CD8-positive, alpha-beta memory T cell (primary cell): ENCODE measurements around the gene CHST7. TPM values are rescaled to one million over a fixed set of nuclear protein-coding genes. Genes with fewer than 3 reads are reported as not detected.

Source experiments
- CTCF ChIA-PET: fragments of 350-600 bp; sonication (Branson Sonifier 250); formaldehyde crosslinking; loops from one replicate; lab custom pipeline; 2021; ENCODE audit warnings: antibody characterized with exemption; lab: Charles Lee
- POLR2A ChIA-PET: fragments of 350-600 bp; sonication (Branson Sonifier 250); formaldehyde crosslinking; loops from one replicate; lab custom pipeline; 2021; ENCODE audit warnings: antibody characterized with exemption; lab: Charles Lee
- DNase-seq, 5 donors: peaks; one replicate each; pipeline versions ENCODE4 v3.0.0 to v3.0.0-alpha.2; 2020 to 2022; ENCODE audit warnings: mixed read lengths in 1 of 5
- H3K27ac ChIP-seq: one replicate; pipeline ENCODE4 v1.7.0; 2013; ENCODE audit warnings: low read depth, mild to moderate bottlenecking, low read length, moderate library complexity
- H3K27me3 ChIP-seq: 2 replicates; pipeline ENCODE4 v1.7.0; 2013; ENCODE audit warnings: low read length, mild to moderate bottlenecking; ENCODE audit not compliant: insufficient read depth, poor library complexity, severe bottlenecking
- H3K36me3 ChIP-seq: 2 replicates; pipeline ENCODE4 v1.7.0; 2013; ENCODE audit warnings: mild to moderate bottlenecking, low read length, moderate library complexity; ENCODE audit not compliant: insufficient read depth
- H3K4me1 ChIP-seq: 2 replicates; pipeline ENCODE4 v1.7.0; 2013; ENCODE audit warnings: mild to moderate bottlenecking, low read length, moderate library complexity; ENCODE audit not compliant: insufficient read depth
- H3K4me3 ChIP-seq: 2 replicates; pipeline ENCODE4 v1.7.0; 2013; ENCODE audit warnings: mild to moderate bottlenecking, low read length
- H3K9me3 ChIP-seq: 2 replicates; pipeline ENCODE4 v1.7.0; 2013; ENCODE audit warnings: mild to moderate bottlenecking, low read length
- H3K27ac Mint-ChIP-seq, 8 donors: one replicate each; pipeline ENCODE4 v1.8.0; 2020 to 2021; ENCODE audit warnings: mixed read lengths in 8 of 8, mild to moderate bottlenecking in 6 of 8, inconsistent platforms in 3 of 8, moderate library complexity in 3 of 8
- H3K27me3 Mint-ChIP-seq, 2 donors: one replicate each; pipeline ENCODE4 v1.8.0; 2020 to 2021; ENCODE audit warnings: mixed read lengths in 2 of 2, mild to moderate bottlenecking in 1 of 2, moderate library complexity in 1 of 2
- H3K36me3 Mint-ChIP-seq, 3 donors: one replicate each; pipeline ENCODE4 v1.8.0; 2020 to 2021; ENCODE audit warnings: mixed read lengths in 3 of 3, inconsistent platforms in 1 of 3, mild to moderate bottlenecking in 1 of 3
- H3K4me1 Mint-ChIP-seq, 3 donors: one replicate each; pipeline ENCODE4 v1.8.0; 2020 to 2021; ENCODE audit warnings: mixed read lengths in 3 of 3, inconsistent platforms in 1 of 3, mild to moderate bottlenecking in 1 of 3
- H3K4me3 Mint-ChIP-seq, 7 donors: one replicate each; pipeline ENCODE4 v1.8.0; 2020 to 2021; ENCODE audit warnings: mixed read lengths in 7 of 7, mild to moderate bottlenecking in 6 of 7, moderate library complexity in 4 of 7, inconsistent platforms in 2 of 7
- H3K9me3 Mint-ChIP-seq, 5 donors: one replicate each; pipeline ENCODE4 v1.8.0; 2020 to 2022; ENCODE audit warnings: mixed read lengths in 5 of 5, mild to moderate bottlenecking in 3 of 5, moderate library complexity in 2 of 5, inconsistent platforms in 1 of 5
- polyA plus RNA-seq: library from polyadenylated mRNA; unstranded; fragments of 300-500 nt; fragmentation: Illumina TruSeq; gene quantifications from one replicate; pipeline ENCODE4 v1.2.3, GENCODE V29; 2021
- total RNA-seq, 2 experiments: library from RNA; stranded (reverse); gene quantifications; one replicate each; pipeline ENCODE4 v1.2.3, GENCODE V29; 2021

Gene CHST7
- total and polyA plus RNA-seq, 3 experiments from 2014 or later = 3.5 to 8.0 (median 3.9) TPM

GRCh38 chrX:46545111-46546005, 28.2 kb upstream of the CHST7 start, which contains the start of gene ZNF674:
TSS of gene ZNF674 (minus strand) at chrX:46545421. CDS start at chrX:46542087, 3,334 bp downstream.
- peaks cover 0 to 4% of the 10 kb centered on the region in 2 donors for H3K27me3 Mint-ChIP-seq
- ChIA-PET CTCF (no interaction called here), POLR2A (no interaction called here)
- peak within 1 kb of the TSS; percentile 84 to 99 (median 96) for H3K27ac Mint-ChIP-seq
- Histone ChIP-seq H3K9me3 (no peaks in the 10 kb centered on the region), H3K4me1 (peaks cover 25% of the 10 kb centered on the region), H3K4me3 (peak within 1 kb of the TSS; percentile 74), H3K36me3 (no peaks in the 10 kb centered on the region), H3K27me3 (no peaks in the 10 kb centered on the region), H3K27ac (peak within 1 kb of the TSS; percentile 86)
- no peaks in the 10 kb centered on the region for H3K9me3 Mint-ChIP-seq
- H3K4me1 Mint-ChIP-seq = peaks cover 28 to 40% (median 29%) of the 10 kb centered on the region in 3 donors
- H3K4me3 Mint-ChIP-seq = peak within 1 kb of the TSS; percentile 88 to 95 (median 95)
- H3K36me3 Mint-ChIP-seq = peaks cover 0 to 30% (median 2%) of the 10 kb centered on the region in 3 donors
- peak; percentile 90 to 97 (median 92) for DNase-seq

- Mint-ChIP-seq H3K9me3 (no peaks in the 10 kb centered on the region), H3K4me3 (peak overlapping the region in 1 of 7 donors; percentile 9), H3K36me3 (peaks cover 0 to 26% (median 2%) of the 10 kb centered on the region in 3 donors), H3K27me3 (peaks cover 0 to 4% of the 10 kb centered on the region in 2 donors), H3K4me1 (peaks cover 28 to 37% (median 29%) of the 10 kb centered on the region in 3 donors), H3K27ac (peak overlapping the region in 1 of 8 donors; percentile 8)
- Histone ChIP-seq H3K27me3 (no peaks in the 10 kb centered on the region), H3K36me3 (no peaks in the 10 kb centered on the region), H3K4me1 (peaks cover 25% of the 10 kb centered on the region), H3K9me3 (no peaks in the 10 kb centered on the region), H3K4me3 (no peak overlapping the region), H3K27ac (no peak overlapping the region)
- POLR2A ChIA-PET = no interaction called here
- CTCF ChIA-PET = no interaction called here
- no peak for DNase-seq
These were observed 25.7 kb upstream of the CHST7 start for GRCh38 chrX:46547857-46548256.

- no peak overlapping the region for H3K27ac ChIP-seq
- no peaks in the 10 kb centered on the region for H3K9me3 Mint-ChIP-seq
- H3K4me3 Mint-ChIP-seq = no peak overlapping the region
- H3K4me3 ChIP-seq = no peak overlapping the region
- ChIA-PET POLR2A (no interaction called here), CTCF (no interaction called here)
- peaks cover 15% of the 10 kb centered on the region for H3K4me1 ChIP-seq
- H3K27me3 ChIP-seq = no peaks in the 10 kb centered on the region
- DNase-seq = no peak
- peaks cover 14 to 22% (median 18%) of the 10 kb centered on the region in 3 donors for H3K4me1 Mint-ChIP-seq
- H3K27me3 Mint-ChIP-seq = peaks cover 0 to 4% of the 10 kb centered on the region in 2 donors
- H3K36me3 ChIP-seq = no peaks in the 10 kb centered on the region
- peak overlapping the region in 2 of 8 donors; percentile 43 to 45 for H3K27ac Mint-ChIP-seq
- no peaks in the 10 kb centered on the region for H3K9me3 ChIP-seq
- H3K36me3 Mint-ChIP-seq = peaks cover 0 to 25% (median 2%) of the 10 kb centered on the region in 3 donors
These were observed 23.7 kb upstream of the CHST7 start for GRCh38 chrX:46549914-46550313.

- H3K9me3 ChIP-seq = no peaks in the 10 kb centered on the region
- CTCF ChIA-PET = no interaction called here
These were observed 22.0 kb upstream of the CHST7 start for GRCh38 chrX:46551494-46552128.

GRCh38 chrX:46553935-46554334, 19.6 kb upstream of the CHST7 start:
- POLR2A ChIA-PET = no interaction called here
- Histone ChIP-seq H3K27me3 (no peaks in the 10 kb centered on the region), H3K9me3 (no peaks in the 10 kb centered on the region), H3K27ac (no peak overlapping the region), H3K4me1 (no peaks in the 10 kb centered on the region), H3K36me3 (no peaks in the 10 kb centered on the region), H3K4me3 (no peak overlapping the region)
- no peak for DNase-seq
- no peak overlapping the region for H3K27ac Mint-ChIP-seq
- no peak overlapping the region for H3K4me3 Mint-ChIP-seq
- CTCF ChIA-PET = interaction anchor here (1.6 kb wide), 1 partner anchor 22 kb away, joined by 4 read pairs; no protein-coding TSS in a partner anchor
- no peaks in the 10 kb centered on the region for H3K9me3 Mint-ChIP-seq
- H3K4me1 Mint-ChIP-seq = peaks cover 0 to 2% (median 1%) of the 10 kb centered on the region in 3 donors
- peaks cover 0 to 2% of the 10 kb centered on the region in 2 donors for H3K27me3 Mint-ChIP-seq
- H3K36me3 Mint-ChIP-seq = peaks cover 0 to 5% (median 2%) of the 10 kb centered on the region in 3 donors

More at GRCh38 chrX:46551494-46552128, 22.0 kb upstream of the CHST7 start:
- Histone ChIP-seq H3K4me3 (no peak overlapping the region), H3K4me1 (peaks cover 7% of the 10 kb centered on the region), H3K36me3 (no peaks in the 10 kb centered on the region), H3K27ac (no peak overlapping the region), H3K27me3 (no peaks in the 10 kb centered on the region)
- Mint-ChIP-seq H3K4me3 (no peak overlapping the region), H3K36me3 (peaks cover 0 to 14% (median 2%) of the 10 kb centered on the region in 3 donors), H3K4me1 (peaks cover 4 to 11% (median 6%) of the 10 kb centered on the region in 3 donors), H3K27me3 (peaks cover 0 to 2% of the 10 kb centered on the region in 2 donors), H3K9me3 (no peaks in the 10 kb centered on the region), H3K27ac (no peak overlapping the region)
- POLR2A ChIA-PET = no interaction called here
- no peak for DNase-seq

- no peak for DNase-seq
- H3K4me3 ChIP-seq = no peak overlapping the region
- no peak overlapping the region for H3K27ac ChIP-seq
- Mint-ChIP-seq H3K27me3 (peaks cover 0 to 2% of the 10 kb centered on the region in 2 donors), H3K4me3 (no peak overlapping the region), H3K36me3 (peaks cover 0 to 2% (median 1%) of the 10 kb centered on the region in 3 donors), H3K27ac (peak overlapping the region in 1 of 8 donors; percentile 50), H3K9me3 (no peaks in the 10 kb centered on the region), H3K4me1 (no peaks in the 10 kb centered on the region)
- no peaks in the 10 kb centered on the region for H3K4me1 ChIP-seq
- ChIA-PET POLR2A (no interaction called here), CTCF (interaction anchor here (1.0 to 1.6 kb wide), 3 partner anchors 9 to 87 kb away, joined by 3 to 5 read pairs (median 4); no protein-coding TSS in a partner anchor)
- H3K36me3 ChIP-seq = no peaks in the 10 kb centered on the region
- no peaks in the 10 kb centered on the region for H3K9me3 ChIP-seq
- no peaks in the 10 kb centered on the region for H3K27me3 ChIP-seq
These were observed 18.6 kb upstream of the CHST7 start for GRCh38 chrX:46554942-46555341.

- DNase-seq = no peak
- peaks cover 2 to 10% (median 7%) of the 10 kb centered on the region in 3 donors for H3K4me1 Mint-ChIP-seq
- CTCF ChIA-PET = no interaction called here
- peaks cover 0 to 2% (median 1%) of the 10 kb centered on the region in 3 donors for H3K36me3 Mint-ChIP-seq
- Histone ChIP-seq H3K27me3 (no peaks in the 10 kb centered on the region), H3K27ac (no peak overlapping the region), H3K36me3 (no peaks in the 10 kb centered on the region), H3K4me3 (no peak overlapping the region), H3K9me3 (no peaks in the 10 kb centered on the region), H3K4me1 (no peaks in the 10 kb centered on the region)
- H3K27ac Mint-ChIP-seq = no peak overlapping the region
- no peak overlapping the region for H3K4me3 Mint-ChIP-seq
- POLR2A ChIA-PET = no interaction called here
- no peaks in the 10 kb centered on the region for H3K9me3 Mint-ChIP-seq
- H3K27me3 Mint-ChIP-seq = peaks cover 0 to 5% of the 10 kb centered on the region in 2 donors
These were observed 14.5 kb upstream of the CHST7 start for GRCh38 chrX:46559062-46559461.
